Measurements from ENCODE around the gene SPRYD3.

Gene SPRYD3

GRCh38 chr12:53079226-53080117, at the start of gene SPRYD3:
TSS of gene SPRYD3 (minus strand) at chr12:53079390. CDS start at chr12:53079333, 57 bp downstream.
- H3K36me3 ChIP-seq (replicated peaks): peaks cover 16% of the 10 kb centered on the region
- H3K4me3 ChIP-seq (ENCODE audit: low read depth, low read length): peak within 1 kb of the TSS; percentile 70
- no peaks in the 10 kb centered on the region for H3K27me3 ChIP-seq (replicated peaks)
- in situ Hi-C loops (cut with HindIII; ENCODE audit: low pct_ligation_motif_present, low sequenced_read_pairs): no loop called here
- peak; percentile 96 for DNase-seq
- peak within 1 kb of the TSS; percentile 97 for H3K27ac ChIP-seq
- no peak for TF ChIP-seq CTCF (IDR thresholded peaks at IDR 0.05; ENCODE audit: low read depth, low read length, missing control alignments)

- no peaks in the 10 kb centered on the region for H3K36me3 ChIP-seq (replicated peaks)
- H3K27ac ChIP-seq: no peak overlapping the region
- in situ Hi-C loops (cut with HindIII; ENCODE audit: low pct_ligation_motif_present, low sequenced_read_pairs): no loop called here
- H3K4me3 ChIP-seq (ENCODE audit: low read depth, low read length): no peak overlapping the region
- H3K27me3 ChIP-seq (replicated peaks): no peaks in the 10 kb centered on the region
- no peak for TF ChIP-seq CTCF (IDR thresholded peaks at IDR 0.05; ENCODE audit: low read depth, low read length, missing control alignments)
- no peak for DNase-seq
These were observed 48.0 kb upstream of the SPRYD3 start for GRCh38 chr12:53127169-53127568.

- no peak for DNase-seq
- Histone ChIP-seq H3K27me3 (replicated peaks) (no peaks in the 10 kb centered on the region), H3K27ac (no peak overlapping the region), H3K4me3 (ENCODE audit: low read depth, low read length) (no peak overlapping the region), H3K36me3 (replicated peaks) (no peaks in the 10 kb centered on the region)
- no peak for TF ChIP-seq CTCF (IDR thresholded peaks at IDR 0.05; ENCODE audit: low read depth, low read length, missing control alignments)
- in situ Hi-C loops (cut with HindIII; ENCODE audit: low pct_ligation_motif_present, low sequenced_read_pairs): no loop called here
These were observed 45.1 kb upstream of the SPRYD3 start for GRCh38 chr12:53124352-53124723.

- in situ Hi-C loops (cut with HindIII; ENCODE audit: low pct_ligation_motif_present, low sequenced_read_pairs): no loop called here
- Histone ChIP-seq H3K4me3 (ENCODE audit: low read depth, low read length) (no peak overlapping the region), H3K27ac (no peak overlapping the region), H3K27me3 (replicated peaks) (no peaks in the 10 kb centered on the region), H3K36me3 (replicated peaks) (no peaks in the 10 kb centered on the region)
- no peak for TF ChIP-seq CTCF (IDR thresholded peaks at IDR 0.05; ENCODE audit: low read depth, low read length, missing control alignments)
- DNase-seq: peak; percentile 51
These were observed 44.6 kb upstream of the SPRYD3 start for GRCh38 chr12:53123578-53124351.

- in situ Hi-C loops (cut with HindIII; ENCODE audit: low pct_ligation_motif_present, low sequenced_read_pairs): no loop called here
These were observed 43.8 kb upstream of the SPRYD3 start for GRCh38 chr12:53122961-53123468.

More at GRCh38 chr12:53122961-53123468, 43.8 kb upstream of the SPRYD3 start:
- Histone ChIP-seq H3K27me3 (replicated peaks) (no peaks in the 10 kb centered on the region), H3K36me3 (replicated peaks) (no peaks in the 10 kb centered on the region), H3K4me3 (ENCODE audit: low read depth, low read length) (no peak overlapping the region), H3K27ac (no peak overlapping the region)
- TF ChIP-seq CTCF (IDR thresholded peaks at IDR 0.05; ENCODE audit: low read depth, low read length, missing control alignments): no peak
- DNase-seq: no peak
